Measurements from ENCODE around the gene OSBPL3.

OSBPL3 gene

DNA sequence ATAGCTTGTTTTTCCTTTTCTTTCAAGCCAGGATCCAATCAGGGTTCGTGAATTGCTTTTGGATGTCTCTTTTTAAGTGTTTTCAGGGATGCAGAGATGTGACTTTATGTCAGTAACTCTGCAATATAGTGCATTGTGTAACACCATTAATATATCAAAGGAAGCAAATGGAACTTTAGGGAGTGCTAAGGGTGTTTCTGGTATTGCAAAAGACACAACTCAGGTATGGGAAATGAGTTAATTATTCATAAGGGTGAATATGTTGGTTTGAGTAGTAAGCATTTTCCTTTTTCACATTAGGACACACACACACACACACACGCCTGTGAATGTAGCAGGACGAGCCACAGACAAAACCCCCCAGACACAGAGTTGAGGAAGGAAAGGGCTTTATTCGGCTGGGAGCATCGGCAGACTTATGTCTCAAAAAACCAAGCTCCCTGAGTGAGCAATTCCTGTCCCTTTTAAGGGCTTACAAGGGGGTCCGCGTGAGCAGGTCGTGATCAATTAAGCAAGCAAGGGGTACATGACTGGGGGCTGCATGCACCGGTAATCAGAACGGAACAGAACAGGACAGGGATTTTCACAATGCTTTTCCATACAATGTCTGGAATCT is 190.9 kb downstream of the OSBPL3 start:
- no peak for DNase-seq

DNA sequence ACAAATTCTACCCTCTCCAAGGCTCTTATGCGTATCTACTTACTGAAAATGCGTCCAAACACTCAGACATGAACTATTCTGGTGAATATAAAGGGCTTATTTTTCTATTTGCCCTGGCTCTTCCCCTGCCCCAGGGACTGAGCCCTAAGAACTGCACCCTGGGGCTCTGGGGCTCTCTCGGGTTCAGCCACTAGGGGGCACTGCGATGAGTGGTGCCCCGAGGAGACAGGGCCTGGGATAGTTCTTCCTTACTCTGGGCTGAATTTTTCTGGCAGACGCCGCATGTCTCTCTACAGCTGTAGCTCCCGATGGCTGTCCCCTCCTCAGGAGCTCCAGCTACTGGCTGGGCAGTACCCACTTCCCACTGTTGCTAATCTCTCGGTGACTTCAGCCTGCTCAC is 191.9 kb downstream of the OSBPL3 start:
- DNase-seq: no peak

DNA sequence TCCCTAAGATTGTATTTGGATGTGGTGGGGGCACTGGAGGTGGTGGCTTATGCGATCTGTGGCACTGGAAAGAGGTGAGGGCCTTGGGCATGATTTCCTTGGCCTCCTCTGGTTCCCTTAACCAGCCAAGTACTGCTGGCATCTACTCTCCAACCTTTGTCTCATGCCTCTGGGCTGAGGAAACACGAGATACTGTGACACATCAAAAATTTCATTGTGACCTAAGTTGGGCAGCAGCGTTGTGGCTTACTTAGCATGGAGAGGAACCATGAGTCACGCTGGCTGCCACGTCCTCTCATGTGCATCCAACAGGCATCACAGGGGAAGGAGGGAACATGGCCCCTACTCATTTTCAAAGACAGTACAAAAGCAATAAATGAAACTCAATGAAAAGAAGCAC is 193.0 kb downstream of the OSBPL3 start:
- DNase-seq: no peak

DNA sequence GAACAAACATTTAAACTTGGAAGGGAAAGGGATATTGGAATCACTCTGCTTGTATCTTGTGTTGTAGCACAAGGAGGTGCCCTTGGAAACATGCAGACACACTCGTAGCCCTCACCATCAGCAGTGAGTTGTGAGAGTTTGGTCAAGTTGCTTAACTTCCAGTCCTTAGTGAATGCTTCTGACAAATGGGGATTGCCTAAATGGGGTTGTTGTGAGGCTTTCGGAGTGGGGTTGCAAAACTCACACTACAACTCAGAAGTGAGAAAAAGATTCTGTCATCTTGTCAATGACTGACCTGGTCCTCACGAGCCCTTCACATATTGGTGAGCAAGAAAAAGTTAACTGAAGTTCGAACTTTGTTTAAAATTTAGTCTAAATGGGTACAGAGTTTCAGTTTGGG is 193.7 kb downstream of the OSBPL3 start:
- DNase-seq: no peak

DNA sequence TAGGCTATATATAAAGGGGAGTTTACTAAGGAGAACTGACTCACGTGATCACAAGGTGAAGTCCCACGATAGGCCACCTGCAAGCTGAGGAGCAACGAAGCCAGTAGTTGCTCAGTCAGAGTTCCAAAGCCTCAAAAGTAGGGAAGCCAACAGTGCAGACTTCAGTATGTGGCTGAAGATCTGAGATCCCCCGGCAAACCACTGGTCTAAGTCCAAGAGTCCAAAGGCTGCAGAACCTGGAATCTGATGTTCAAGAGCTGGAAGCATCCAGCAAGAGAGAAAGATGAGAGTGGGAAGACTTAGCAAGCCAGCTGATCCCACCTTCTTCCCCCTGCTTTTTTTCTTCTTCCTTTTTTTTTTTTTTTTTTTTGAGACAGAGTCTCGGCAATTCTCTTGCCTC is 195.7 kb downstream of the OSBPL3 start:
- DNase-seq: no peak

DNA sequence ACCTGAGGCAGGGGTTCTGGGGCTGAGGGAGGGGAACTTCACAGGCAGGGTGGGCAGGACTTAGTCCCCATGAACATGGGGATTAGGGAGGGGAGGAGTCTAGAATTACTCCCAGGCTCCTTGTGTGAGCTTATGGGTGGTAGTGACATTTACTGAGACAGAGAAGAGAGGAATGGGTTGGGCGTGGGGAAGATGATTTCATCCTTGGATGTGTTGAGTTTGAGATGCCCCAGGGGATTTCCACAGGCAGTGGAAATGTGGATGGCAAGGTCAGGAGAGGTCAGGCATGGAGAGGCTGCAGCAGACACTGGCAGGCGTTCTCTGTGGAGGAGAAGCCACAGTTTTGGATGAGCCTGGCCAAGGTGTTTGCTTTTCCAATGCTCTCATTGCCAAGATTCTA is 196.3 kb downstream of the OSBPL3 start:
- DNase-seq: no peak

DNA sequence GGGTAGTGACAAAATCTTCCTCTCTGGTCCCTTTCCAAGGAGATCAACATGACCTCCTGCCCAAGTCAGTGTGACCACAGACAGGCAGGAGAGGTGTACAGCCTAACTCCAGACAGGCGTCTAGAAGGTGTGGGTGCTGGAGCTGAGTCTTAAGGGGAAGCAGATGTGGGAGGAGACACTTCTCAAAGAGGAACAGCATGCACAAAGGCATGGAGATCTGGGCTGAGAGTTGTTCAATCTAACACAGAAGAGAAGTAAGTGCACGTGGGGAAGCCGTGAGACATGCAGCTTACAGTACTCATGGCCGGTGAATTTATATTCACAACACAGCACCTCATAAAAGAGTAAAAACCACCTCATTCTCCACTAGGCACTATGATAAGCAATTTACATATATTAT is 198.9 kb downstream of the OSBPL3 start:
- DNase-seq: no peak

DNA sequence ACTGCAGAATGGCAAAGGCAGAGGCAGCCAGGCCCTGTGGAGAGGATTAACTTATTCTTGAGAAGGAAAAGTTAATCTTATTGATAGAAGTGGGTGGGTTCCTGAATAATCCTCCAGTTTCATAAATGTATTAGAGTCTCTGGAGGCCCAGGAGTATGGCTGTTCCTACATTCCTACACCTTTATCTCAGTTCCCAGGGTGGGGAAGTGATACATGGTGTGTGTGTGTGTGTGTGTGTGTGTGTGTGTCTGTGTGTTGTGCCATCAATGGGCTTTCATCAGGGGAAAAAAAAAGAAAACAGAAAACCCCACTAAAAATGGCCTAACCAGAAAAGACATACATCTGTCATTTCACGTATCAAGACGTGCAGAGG is 200.7 kb downstream of the OSBPL3 start:
- no peak for DNase-seq

DNA sequence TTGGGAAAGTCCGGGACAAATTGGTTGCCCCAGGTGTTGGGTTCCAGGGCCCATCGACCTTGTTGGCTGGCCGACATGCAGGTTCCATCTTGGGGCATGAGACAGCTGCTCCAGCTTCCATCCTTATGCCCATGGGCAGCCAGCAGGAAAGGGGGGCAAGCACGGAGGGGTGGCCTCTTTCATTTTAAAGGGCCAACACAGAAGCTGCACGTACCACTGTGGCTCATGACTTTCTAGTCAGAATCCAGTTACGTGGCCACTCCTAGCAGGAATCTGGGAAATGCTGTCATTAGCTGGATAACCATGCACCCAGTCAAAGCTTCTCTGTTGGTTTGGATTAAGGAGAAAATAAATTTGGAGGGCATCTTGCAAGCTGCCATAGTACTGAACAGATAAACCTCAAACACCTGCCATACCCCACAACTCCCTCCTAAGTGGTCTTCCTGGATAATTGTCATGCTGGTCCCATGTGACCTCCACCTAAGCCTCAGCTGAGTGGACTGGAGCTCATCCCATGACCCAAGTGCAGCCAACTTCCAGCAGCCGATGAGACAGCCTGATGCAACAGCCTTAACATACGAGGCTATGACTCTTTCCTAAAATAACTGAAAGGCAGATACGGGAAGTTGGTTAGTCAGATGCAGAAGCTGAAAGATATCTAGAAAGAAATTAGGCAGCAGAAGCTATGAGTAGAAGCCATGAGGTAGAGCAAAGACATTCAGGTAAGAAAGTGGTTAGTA is 201.3 kb downstream of the OSBPL3 start:
- DNase-seq: no peak

DNA sequence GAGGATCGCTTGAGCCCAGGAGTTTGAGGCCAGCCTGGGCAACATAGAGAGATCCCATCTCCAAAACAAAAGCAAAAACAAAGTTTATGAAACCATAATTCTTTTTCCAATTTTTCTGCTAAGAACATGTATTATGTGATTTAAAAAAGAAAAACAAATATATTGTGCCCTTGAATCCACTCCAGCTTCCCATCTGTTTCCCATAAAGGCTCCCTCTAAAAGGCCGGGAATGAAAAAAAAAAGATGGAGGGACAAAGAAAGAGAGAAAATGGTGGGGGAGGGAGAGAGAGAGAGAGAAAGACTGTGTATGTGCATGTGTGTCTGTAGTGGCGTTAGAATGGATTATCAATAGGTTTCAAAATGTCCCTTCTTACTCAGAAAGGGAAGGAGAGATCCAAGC is 202.2 kb downstream of the OSBPL3 start:
- no peak for DNase-seq

DNA sequence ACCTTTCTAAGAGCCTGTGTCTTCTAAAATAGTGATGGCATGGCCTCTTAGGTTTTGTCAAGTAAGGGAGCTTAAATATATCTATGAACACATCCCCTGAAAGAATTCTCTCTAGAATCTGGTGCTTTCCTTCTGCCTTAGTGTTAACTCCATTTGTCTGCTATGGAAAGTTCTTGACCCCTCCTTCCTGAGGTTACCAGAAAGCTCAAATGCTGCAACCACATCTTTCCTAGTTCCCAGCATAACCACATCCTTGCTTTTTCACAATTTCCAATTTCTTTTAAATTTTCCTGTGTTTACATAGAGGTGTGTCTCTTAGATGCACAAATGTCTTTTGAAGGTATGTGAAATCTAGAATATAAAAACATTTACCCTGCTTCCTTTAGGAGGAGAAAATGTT is 206.3 kb downstream of the OSBPL3 start:
- no peak for DNase-seq

DNA sequence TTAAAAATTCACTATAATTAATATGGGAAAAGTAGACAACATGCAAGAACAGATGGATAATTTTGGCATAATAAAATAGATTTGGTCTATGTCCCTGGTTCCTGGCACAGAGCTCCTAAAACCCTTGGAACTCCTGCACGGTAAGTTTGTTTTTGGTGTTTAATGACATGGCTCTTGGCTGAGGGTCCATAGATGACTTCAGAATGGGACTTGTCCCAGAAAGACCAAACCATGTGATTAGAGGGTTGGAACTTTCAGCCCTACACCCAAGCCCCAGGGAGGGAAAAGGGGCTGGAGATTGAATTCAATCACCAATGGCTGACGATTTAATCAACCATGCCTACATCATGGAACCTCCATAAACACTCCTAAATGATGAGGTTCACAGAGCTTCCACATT is 210.1 kb downstream of the OSBPL3 start:
- DNase-seq: no peak

DNA sequence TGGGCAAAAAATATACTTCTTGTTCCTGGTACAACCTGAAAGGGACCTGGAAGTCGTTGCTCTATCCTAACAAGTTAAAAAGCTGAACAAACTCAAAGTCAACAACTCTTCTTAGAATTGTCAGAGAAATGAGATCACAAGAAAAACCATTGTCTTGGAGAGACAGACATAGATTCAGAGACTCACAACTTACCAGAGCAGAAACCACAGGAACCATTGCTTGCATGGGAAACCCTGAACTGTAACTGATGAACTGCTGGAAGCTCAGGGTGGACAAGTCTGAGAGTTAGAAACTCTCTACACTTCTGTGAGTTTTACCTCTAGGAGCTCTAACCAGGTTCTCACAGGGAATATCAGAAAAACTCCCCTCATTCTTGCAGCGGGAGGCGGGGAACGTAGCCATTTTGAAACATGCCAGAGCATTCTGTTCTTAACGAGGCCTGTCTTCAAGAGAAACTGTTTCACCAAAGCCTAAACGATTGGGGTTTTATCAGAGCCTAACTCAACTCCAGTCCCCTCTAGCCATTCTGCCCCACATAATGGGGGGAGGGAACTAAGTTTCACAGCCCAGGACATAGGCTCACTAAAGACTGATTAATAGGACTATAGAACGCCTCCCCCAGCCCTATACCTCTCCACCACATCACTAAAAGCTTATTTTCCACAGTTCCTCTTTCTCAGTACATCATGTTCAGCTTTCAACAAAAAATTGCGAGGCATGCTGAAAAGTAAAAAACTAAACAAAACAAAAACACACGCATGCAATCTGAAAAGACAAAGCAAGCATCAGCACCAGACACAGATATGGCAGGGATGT is 210.8 kb downstream of the OSBPL3 start:
- no peak for DNase-seq

DNA sequence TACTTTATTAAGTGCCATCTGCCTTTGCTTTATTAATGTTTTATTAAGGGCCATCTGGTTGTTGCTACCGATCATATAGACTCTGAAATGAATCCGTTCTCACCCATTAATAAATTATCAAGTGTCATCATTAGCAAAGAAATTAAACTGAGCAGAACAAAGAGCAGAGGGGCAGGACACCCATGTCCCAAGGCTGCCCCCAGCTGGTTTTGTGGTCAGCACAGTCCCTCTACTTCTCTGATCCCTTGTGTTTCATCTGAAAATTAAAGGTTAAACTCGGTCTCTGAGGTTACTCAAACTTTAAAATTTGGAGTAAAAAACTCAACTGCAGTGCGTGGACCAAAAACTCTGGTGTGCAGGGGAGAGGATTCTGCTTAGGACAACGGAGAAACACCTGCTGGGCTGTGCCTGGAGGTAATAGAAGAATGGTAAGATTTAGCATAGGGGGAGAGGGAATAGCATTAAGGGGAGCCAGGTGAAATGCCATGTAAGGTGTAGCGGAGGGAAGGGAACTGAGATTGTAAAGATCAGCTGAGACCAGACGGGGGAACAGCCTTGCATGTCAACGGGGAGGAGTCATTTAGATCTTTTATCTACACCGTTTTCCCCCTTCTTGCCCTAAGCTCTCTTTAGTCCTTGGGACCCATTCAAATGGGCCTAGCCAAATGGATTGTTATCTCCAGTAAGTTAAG is 212.0 kb downstream of the OSBPL3 start:
- no peak for DNase-seq

DNA sequence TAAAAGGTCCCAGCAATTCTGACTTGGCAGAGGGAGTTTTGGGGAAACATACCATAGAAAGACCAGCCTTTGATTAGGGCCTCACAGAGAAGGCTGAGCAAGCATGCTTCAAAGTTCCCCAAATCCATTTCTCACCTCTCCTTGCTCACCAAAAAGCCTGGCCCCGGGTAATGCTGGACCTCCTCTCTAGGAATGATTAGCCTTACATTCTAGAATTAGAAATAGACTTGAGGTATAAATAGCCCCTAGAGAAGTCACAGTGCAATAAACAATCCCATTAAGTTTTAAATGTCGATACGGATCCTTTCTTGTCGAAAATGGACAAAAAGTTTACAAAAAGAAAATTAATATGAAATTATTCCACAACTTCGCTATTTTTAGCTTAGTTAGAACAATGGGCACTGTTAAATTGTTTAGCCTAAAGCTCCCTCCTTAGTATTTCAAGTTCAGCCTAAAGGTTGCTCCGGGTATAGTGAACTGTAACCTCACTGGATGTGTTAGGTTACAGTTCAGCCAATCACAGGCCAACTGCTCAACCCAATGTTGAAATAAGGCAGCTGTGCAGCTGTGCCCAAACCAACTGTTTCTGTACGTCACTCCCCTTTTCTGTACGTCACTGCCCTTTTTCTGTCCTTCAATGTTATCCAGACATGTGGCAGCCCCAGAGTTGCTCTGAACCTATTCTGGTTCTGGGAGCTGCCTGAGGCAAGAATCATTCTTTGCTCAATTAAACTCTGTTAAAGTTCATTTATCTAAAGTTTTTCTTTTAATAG is 214.8 kb downstream of the OSBPL3 start:
- no peak for DNase-seq

DNA sequence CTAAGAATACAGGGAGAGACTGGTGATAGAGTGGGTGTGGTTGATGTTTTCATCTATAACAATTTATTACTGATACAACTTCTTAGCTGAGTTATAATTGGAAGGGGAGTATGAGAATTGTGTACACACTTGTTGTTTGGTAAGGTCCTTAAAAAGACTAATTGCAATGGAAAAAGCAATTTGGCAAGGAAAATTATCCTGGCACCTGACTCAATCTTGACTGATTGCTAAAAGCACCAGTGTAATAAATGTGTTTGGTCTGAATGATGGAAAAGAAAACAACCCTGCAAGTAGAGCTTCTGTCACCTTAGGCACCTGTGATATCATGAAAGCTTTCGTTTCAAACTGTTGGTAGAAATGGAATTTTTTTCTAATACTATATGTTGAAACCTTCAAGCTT is 216.0 kb downstream of the OSBPL3 start:
- no peak for DNase-seq

DNA sequence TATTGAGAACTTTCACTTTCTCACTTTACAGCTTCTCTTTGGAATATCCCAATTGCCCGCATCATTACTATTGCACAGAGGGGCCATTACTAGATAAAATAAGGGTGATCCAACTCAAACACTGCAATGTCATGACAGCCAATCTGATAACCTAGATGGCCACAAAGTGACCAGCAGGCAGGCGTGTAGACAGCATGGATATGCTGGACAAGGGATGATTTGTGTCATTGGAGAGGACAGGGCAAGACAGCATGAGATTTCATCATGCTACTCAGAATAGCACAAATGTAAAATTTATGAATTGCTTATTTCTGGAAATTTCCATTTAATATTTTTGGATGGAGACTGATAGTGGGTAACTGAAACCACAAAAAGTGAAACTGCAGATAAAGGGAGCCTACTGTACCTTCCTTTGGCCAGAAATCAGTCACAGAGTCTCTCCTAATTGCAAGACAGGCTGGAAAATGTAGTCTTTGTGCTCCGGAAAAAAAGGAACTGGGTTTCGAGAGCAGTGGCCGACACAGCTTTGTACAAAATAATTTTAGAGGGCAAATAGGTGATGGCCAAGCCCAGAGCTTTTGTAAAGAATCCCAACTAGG is 216.6 kb downstream of the OSBPL3 start:
- no peak for DNase-seq

DNA sequence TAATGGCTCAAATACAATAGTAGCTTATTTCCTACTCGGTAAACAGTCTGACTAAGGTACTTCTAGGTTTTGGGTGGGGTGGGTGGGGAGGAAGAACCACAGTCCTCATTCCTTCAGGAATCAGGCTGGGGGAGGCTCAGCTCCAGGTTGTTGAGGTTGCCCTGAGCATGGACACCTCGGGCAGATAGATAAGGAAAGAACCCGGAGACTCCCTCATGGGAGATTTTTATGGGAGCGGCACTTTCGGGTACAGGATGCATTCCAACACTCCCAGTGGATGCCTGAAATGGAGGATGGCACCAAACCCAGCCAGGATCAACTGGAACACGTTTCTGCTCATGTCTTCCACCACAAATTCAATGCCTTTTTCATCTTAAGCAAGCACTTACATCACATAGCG is 217.2 kb downstream of the OSBPL3 start:
- DNase-seq: no peak

DNA sequence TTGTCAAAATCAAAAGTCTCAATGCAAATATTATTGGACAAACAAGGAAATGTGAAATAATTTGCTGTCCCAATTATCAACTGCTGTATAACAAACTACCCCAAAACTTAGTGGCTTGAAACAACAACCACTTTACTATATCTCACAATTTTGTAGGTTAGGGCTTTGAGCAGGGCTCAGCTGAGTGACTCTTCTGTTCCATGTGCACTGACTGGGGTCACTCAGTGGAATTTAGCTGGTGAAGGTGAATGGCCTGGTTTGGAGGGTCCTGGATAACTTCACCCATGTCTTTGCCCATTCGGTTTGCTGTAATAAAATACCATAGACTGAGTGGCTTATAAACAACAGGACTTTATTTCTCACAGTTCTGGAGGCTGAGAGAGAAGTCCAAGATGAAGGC is 219.0 kb downstream of the OSBPL3 start:
- no peak for DNase-seq

DNA sequence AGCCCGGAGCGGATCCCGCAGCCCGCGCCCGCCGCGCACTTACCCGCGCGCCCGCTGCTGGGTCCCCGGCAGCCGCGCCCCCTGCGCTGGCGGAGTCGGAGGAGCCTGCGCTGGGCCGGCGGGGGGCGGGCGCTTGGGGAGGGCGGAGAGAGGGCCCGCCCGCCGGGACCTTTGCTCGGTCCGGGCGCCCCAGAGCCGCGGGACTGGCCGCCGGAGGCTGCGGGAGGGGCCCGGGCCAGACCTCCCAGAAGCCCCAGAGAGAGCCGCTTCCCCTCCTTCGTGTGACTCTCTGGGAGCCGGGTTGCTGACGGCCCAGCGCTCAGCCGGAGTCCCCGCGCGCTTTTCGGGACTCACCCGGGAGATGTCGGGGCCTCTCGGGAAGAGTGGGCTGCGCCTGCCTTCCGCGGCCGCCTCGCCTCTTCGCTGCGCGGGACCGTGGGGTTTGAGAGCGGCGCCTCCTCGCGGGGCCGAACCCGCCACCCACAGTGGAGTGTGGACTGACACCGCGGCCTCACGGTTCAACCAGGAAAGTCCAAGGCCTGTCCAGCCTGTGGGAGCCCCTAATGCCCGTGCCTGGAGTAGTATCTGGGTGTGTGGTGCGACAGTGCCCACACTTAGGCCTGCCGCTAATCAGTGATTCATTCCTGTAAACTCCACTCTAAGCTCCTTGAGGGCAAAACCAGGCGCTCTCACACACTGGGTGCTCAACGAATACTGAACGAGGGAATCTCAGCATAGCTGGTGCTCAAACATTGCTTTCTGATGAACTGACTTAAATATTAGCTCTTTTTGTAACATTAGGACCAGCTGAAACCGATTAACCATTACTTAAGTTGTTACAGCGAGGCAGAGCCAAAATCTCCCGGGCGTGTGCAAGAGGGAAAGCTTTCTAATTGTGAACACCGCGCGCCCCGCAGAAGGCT is 222.4 kb downstream of the OSBPL3 start, which contains the start of gene GSDME:
TSS of gene GSDME (minus strand) at position 112 of the 923 bp plus-strand sequence. CDS start 7,690 bp downstream, outside the sequence.
- no peak for DNase-seq
